Gastroesophageal sphincter (tissue), 3 donors: ENCODE data around the gene RNASEH2A.

Source experiments
- CTCF ChIP-seq, 4 experiments: fragments of 200-600 bp in 2 of 4; fragments of 450-650 bp in 2 of 4; sonication (generic) in 1 of 4; IDR thresholded peaks; one replicate each; pipeline ENCODE4 v1.5.1; 2017 to 2019; ENCODE audit warnings: antibody characterized with exemption in 4 of 4, mild to moderate bottlenecking in 2 of 4, moderate library complexity in 2 of 4
- POLR2A ChIP-seq, 2 donors: fragments of 450-650 bp; IDR thresholded peaks; one replicate each; pipeline ENCODE4 v1.6.1; 2017; ENCODE audit warnings: antibody characterized with exemption in 2 of 2, mild to moderate bottlenecking in 2 of 2, moderate library complexity in 1 of 2

GRCh38 chr19:12764698-12765097, 41.7 kb upstream of the RNASEH2A start:
- TF ChIP-seq CTCF (IDR thresholded peaks at IDR 0.05) (no peak), POLR2A (IDR thresholded peaks at IDR 0.05) (no peak)
